GM19023 (cell line): ENCODE results near the gene PIGV.

Experiments
- ATAC-seq: cut with Tn5 transposase; IDR thresholded peaks from one replicate; pipeline ENCODE4 v1.9.1; 2021; ENCODE audit warnings: mild to moderate bottlenecking, moderate library complexity; ENCODE audit not compliant: unreplicated experiment

Gene PIGV

DNA sequence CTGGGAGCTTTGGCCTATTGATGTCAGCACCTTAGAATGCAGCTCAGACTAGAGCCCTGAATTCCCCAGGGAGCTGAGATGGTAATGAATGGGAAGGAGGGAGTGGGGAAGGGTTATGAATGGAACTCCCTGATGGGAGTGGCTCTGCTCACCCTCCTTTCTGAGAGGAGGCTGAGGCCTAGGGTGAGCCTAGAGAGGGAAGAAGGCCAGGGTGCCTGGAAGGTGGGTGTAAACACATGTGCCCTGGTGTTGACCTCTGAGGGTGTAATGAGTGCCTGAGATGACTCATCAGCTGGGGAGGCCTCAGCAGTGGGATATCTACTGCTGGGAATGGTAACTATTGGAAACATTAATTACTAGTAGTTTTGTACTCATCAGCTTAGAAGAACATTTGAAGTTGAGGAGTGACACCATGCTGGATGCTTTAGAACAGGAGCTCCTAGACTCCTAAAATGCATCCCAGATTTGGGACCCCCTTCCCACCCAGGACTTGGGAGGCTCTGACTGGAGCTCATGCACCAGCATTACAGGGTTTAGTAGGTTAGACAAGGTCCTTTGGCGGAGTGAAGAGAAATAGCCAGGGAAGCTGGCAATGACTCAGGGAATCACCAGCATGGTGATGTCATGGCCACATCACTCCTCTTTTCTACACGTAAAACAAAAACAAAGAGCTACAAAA, 16.0 kb upstream of the PIGV start:
- ATAC-seq, result no peak

DNA sequence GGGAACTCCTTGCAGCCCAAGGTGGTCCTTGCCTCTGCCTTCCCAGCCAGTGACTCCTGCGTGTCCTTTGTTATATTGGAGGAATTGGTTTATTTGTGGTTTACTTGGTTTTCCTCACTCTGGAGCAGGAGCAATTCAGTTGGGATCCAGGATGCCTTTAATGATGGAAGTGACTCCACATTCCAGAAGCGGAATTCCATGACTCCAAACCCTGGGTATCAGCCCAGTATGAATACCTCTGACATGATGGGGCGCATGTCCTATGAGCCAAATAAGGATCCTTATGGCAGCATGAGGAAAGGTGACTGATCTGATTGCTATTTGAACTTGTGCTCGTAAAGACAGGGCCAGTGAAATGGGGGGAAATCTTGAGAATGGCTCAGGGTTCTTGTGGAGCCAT, 15.1 kb upstream of the PIGV start:
- ATAC-seq, result no peak

- no peak for ATAC-seq
Measured at GRCh38 chr1:26774462-26774861, 13.3 kb upstream of the PIGV start.

- ATAC-seq, result no peak
Measured at GRCh38 chr1:26775666-26776065, 12.1 kb upstream of the PIGV start.

GRCh38 chr1:26779098-26779668, 8.6 kb upstream of the PIGV start:
- ATAC-seq, result no peak

DNA sequence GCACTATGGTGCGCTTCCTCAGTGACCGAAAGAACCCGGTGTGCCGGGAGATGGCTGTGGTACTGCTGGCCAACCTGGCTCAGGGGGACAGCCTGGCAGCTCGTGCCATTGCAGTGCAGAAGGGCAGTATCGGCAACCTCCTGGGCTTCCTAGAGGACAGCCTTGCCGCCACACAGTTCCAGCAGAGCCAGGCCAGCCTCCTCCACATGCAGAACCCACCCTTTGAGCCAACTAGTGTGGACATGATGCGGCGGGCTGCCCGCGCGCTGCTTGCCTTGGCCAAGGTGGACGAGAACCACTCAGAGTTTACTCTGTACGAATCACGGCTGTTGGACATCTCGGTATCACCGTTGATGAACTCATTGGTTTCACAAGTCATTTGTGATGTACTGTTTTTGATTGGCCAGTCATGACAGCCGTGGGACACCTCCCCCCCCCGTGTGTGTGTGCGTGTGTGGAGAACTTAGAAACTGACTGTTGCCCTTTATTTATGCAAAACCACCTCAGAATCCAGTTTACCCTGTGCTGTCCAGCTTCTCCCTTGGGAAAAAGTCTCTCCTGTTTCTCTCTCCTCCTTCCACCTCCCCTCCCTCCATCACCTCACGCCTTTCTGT, 7.3 kb upstream of the PIGV start:
- no peak for ATAC-seq

DNA sequence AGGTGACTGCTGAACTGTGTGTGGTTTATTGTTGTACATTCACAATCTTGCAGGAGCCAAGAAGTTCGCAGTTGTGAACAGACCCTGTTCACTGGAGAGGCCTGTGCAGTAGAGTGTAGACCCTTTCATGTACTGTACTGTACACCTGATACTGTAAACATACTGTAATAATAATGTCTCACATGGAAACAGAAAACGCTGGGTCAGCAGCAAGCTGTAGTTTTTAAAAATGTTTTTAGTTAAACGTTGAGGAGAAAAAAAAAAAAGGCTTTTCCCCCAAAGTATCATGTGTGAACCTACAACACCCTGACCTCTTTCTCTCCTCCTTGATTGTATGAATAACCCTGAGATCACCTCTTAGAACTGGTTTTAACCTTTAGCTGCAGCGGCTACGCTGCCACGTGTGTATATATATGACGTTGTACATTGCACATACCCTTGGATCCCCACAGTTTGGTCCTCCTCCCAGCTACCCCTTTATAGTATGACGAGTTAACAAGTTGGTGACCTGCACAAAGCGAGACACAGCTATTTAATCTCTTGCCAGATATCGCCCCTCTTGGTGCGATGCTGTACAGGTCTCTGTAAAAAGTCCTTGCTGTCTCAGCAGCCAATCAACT, 6.4 kb upstream of the PIGV start:
- ATAC-seq, result no peak

DNA sequence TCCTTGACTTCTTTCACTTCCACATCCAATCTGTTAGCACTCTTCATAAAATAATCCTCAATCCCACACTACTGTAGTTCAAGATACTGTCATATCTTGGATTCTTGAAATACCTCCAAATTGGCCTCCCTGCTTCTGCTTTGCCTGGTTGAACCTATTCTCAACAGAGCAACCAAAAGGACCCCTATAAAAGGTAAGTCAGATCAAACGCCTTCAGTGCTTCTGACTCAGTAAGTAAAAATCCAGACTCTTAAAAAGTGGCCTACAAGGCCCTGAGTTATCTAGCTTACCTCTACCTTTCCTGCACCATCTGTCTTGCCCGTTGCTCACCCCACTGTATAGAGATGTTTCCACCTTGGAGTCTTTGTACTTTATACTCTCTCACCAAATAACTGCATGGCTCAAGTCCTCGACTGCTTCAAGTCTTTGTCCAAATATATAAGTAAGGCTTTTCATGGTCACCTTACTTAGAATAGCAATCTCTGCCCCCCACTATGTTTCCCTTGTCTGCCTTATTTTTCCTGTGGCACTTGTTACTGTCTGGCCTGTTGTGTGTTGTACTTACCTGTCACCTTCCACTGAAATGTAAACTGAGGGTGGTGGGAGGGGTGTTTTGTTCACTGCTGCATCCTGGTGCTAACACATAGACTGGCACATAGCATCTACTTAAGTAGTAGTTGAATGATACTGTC, 5.1 kb upstream of the PIGV start:
- no peak for ATAC-seq

GRCh38 chr1:26783646-26784022, 4.1 kb upstream of the PIGV start:
- no peak for ATAC-seq

- ATAC-seq, result no peak
Measured at GRCh38 chr1:26784023-26784871, 3.5 kb upstream of the PIGV start.

DNA sequence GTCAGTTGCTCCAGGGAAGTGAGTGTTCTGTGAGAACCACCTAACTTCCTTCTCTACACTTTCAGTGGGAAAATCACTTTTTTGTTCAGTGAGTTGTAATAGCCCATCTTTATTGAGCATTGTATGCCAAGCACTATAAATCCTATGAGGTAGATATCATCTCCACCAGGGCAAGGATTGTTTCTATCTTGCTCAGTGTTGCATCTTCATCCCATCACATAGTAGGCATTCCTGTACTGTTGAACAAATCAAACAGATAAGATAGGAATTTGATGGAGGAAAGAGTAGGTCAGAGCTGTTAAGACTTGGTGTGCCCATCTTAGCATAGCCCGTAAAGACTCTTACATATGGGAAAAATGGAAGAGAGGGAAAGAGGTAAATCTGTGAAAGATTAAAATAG, 2.9 kb upstream of the PIGV start:
- no peak for ATAC-seq

DNA sequence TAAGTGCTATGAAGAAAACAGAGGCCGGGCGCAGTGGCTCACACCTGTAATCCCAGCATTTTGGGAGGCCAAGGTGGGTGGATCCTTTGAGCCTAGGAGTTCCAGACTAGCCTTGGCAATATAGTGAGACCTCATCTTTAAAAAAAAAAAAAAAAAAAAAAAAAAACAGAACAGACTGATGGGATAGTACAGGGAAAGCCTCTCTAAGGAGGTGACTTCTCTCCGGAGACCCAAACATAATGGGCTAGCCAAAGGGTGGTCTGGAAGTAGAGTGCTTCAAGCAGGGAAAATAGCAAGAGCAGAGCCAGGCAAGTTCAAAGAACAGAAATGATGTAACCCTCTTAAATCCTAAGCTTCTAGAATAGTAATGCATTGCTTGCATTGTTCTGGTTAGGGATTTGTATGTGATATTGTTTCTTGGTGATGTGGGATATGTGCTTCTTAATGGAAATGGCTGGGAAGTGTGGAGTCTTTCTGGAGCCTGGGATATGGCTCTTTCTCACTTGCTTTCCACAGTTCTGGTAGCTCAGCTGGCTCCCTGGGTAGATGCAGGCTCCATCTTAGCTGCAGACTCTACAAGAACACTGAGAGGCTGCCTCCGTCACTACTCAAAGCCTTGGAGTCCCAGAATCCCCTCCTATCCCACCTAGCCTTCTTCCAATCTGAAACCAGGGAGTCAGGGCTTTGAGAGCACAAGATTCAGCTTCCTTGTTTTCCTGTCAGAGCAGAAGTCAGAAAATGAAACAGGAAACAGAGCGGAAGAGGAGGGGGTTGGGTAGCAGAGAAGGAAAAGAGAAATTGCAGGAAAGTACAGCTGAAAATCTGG, 1.9 kb upstream of the PIGV start:
- ATAC-seq, result no peak

DNA sequence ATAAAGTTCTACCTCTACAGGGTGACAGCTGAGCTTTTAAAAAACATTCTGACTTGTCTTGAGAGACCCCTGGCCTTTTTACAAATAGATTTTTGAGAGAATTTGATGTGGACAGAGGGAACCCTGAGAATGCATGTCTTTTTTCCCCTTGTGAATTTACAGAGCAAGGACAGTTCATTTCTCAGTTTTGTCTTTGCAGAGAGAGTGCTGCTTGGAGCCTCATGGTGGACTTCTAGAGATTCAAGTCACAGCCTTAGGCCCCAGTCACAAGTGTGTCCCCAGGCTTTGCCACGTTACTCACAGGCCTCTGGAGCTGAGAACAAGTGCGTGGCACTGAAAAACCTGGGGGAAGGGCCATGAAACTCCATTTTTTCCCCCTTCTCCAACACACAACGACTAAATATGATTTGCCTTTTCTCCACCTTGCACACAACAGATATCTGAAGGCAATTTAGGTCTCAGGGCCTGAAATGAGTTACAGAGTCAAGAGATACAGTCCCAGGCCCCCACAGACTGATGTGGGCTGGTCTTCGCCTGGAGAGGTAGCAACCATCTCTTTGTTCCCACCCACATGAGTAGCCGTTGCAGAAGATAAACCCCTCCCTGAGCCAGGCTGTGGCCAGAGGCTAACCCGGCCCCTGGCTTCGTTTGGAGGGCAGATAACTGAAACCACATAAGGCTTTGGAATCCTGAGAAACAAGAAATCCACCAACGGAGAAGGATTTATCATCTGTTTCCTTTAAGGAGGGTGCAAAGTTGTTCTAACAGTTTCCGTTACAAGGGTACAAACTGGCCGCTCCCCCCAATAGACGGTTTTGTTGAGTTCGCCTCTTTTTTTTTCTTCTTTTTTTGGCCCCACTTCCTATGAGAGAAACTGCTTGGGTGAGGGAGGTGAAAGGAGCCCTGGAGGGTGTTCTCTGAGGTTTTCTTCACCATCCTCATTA, 1.0 kb upstream of the PIGV start:
- no peak for ATAC-seq

DNA sequence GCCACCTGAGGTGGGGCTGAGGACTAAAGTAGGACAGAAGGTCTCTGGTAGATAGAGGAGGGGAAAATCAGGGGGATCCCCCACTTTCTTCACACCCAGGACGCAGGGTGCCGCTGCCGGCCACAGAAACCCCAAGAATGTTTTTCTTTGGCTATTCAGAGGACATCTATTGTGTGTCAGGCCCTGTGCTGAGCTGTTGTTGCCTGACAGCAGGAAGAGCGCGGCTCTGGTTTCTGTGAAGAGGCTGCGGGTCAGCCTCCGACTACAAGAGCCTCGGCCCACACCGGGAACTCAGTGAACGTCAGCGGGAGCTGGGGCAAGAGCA, 407 bp upstream of the PIGV start:
- peak; percentile 47 for ATAC-seq

DNA sequence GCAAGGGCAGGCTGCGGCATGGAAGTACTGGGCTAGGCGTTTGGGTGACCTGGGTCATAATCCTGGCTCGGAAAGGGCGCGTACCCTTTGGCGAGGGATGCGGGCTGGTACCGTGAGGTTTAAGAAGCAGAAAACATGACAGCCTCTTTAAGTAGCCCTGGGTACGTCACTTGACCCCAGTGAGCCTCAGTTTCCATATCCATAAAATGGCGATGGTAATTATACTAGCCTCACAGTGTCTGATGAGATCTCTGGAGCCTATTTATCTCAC, 700 bp downstream of the PIGV start:
- no peak for ATAC-seq

GRCh38 chr1:26788836-26789611, 1.3 kb downstream of the PIGV start:
- ATAC-seq, result no peak

DNA sequence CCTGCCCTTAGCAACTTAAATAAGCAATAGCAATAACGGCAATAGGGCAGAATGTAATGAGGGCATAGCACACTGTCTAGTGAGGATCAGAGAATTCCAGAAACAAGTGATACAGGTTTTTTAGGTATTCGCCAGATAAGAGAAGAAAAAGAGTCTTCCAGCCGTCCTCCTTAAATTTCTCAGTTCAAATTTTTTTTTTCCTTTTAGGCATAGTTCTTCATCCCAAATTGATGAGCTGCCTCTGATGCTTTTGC, 1.8 kb downstream of the PIGV start:
- no peak for ATAC-seq

DNA sequence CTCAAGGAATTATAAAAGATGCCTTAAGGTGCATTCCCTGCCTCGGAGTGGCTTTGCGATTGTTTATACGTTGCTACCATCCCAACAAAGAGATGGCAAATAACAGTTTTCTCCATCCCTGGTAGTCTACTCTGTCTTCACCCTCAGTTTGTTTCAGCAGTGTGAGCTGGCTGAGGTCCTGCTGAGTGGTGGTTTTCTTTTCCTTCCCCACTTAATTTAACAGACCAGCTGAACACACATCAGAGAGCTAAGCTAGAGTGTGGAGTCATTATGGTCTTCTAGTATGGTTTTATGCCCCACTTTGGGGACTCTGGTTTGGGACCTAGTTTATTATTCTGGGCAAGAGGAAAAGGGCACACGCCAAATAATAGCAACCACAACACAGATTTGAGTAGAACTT, 2.2 kb downstream of the PIGV start:
- ATAC-seq, result no peak

- ATAC-seq, result no peak
Measured at GRCh38 chr1:26790551-26790953, 2.8 kb downstream of the PIGV start.
